ENCODE data around the gene IFT20. TPM values are rescaled to one million over a fixed set of nuclear protein-coding genes. Genes with fewer than 3 reads are reported as not detected.

The IFT20 gene
- total and polyA plus RNA-seq, 2 of the 13 experiments (the other 11 are each of a cell fraction or from before 2014, with no cell fraction given): 28.0 to 37.8 TPM

DNA sequence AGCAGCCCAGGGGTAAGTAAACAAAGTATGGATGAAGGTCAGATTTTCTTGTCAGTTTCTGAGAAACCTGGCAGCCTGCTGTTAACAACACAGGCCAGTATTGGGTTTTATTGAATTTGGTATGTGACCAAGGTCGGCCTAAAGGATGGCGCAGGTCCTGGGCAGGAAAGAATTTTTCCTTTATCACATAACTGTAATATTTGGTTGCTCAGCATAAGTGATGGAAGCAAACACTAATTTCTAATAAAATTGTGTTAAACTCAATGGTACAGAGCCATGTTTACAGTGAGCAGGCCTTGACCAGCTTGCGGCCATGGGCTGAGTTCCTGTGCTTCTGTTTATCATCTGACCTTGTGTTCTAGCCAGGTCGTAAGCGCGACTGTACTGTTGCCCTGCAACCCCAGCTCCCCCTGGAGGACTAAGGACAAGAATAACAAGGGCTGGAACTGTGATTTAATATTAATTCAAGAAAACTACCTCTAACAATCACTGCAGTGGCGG is 11.5 kb upstream of the IFT20 start (continued):
- TF ChIP-seq, protein P1, sequence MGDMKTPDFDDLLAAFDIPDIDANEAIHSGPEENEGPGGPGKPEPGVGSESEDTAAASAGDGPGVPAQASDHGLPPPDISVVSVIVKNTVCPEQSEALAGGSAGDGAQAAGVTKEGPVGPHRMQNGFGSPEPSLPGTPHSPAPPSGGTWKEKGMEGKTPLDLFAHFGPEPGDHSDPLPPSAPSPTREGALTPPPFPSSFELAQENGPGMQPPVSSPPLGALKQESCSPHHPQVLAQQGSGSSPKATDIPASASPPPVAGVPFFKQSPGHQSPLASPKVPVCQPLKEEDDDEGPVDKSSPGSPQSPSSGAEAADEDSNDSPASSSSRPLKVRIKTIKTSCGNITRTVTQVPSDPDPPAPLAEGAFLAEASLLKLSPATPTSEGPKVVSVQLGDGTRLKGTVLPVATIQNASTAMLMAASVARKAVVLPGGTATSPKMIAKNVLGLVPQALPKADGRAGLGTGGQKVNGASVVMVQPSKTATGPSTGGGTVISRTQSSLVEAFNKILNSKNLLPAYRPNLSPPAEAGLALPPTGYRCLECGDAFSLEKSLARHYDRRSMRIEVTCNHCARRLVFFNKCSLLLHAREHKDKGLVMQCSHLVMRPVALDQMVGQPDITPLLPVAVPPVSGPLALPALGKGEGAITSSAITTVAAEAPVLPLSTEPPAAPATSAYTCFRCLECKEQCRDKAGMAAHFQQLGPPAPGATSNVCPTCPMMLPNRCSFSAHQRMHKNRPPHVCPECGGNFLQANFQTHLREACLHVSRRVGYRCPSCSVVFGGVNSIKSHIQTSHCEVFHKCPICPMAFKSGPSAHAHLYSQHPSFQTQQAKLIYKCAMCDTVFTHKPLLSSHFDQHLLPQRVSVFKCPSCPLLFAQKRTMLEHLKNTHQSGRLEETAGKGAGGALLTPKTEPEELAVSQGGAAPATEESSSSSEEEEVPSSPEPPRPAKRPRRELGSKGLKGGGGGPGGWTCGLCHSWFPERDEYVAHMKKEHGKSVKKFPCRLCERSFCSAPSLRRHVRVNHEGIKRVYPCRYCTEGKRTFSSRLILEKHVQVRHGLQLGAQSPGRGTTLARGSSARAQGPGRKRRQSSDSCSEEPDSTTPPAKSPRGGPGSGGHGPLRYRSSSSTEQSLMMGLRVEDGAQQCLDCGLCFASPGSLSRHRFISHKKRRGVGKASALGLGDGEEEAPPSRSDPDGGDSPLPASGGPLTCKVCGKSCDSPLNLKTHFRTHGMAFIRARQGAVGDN (CRISPR knock-in tag; IDR thresholded peaks at IDR 0.05): no peak; the same call in 1 of the 2 replicates
- TF ChIP-seq ZGPAT (CRISPR knock-in tag; IDR thresholded peaks at IDR 0.05) (0 out of 2 replicates have a peak, but pooled peaks have one; percentile 31), DMAP1 (CRISPR knock-in tag; IDR thresholded peaks at IDR 0.05) (0 out of 2 replicates have a peak, but pooled peaks have one; percentile 21), TCF7L2 (IDR thresholded peaks at IDR 0.05; ENCODE audit: low read depth, low read length) (no peak), ARID4A (CRISPR knock-in tag; IDR thresholded peaks at IDR 0.05; ENCODE audit: borderline replicate concordance) (peak; percentile 40; the same call in 1 of the 2 replicates), ZNF264 (CRISPR knock-in tag; IDR thresholded peaks at IDR 0.05) (0 out of 2 replicates have a peak, but pooled peaks have one; percentile 37), ADNP (CRISPR knock-in tag; IDR thresholded peaks at IDR 0.05) (no peak), ELF3 (CRISPR knock-in tag; IDR thresholded peaks at IDR 0.05) (0 out of 2 replicates have a peak, but pooled peaks have one; percentile 33)
- TF ChIP-seq, protein P2, sequence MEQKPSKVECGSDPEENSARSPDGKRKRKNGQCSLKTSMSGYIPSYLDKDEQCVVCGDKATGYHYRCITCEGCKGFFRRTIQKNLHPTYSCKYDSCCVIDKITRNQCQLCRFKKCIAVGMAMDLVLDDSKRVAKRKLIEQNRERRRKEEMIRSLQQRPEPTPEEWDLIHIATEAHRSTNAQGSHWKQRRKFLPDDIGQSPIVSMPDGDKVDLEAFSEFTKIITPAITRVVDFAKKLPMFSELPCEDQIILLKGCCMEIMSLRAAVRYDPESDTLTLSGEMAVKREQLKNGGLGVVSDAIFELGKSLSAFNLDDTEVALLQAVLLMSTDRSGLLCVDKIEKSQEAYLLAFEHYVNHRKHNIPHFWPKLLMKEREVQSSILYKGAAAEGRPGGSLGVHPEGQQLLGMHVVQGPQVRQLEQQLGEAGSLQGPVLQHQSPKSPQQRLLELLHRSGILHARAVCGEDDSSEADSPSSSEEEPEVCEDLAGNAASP (CRISPR knock-in tag; IDR thresholded peaks at IDR 0.05; ENCODE audit: borderline replicate concordance): 0 out of 2 replicates have a peak, but pooled peaks have one; percentile 19
- TF ChIP-seq, protein P3, sequence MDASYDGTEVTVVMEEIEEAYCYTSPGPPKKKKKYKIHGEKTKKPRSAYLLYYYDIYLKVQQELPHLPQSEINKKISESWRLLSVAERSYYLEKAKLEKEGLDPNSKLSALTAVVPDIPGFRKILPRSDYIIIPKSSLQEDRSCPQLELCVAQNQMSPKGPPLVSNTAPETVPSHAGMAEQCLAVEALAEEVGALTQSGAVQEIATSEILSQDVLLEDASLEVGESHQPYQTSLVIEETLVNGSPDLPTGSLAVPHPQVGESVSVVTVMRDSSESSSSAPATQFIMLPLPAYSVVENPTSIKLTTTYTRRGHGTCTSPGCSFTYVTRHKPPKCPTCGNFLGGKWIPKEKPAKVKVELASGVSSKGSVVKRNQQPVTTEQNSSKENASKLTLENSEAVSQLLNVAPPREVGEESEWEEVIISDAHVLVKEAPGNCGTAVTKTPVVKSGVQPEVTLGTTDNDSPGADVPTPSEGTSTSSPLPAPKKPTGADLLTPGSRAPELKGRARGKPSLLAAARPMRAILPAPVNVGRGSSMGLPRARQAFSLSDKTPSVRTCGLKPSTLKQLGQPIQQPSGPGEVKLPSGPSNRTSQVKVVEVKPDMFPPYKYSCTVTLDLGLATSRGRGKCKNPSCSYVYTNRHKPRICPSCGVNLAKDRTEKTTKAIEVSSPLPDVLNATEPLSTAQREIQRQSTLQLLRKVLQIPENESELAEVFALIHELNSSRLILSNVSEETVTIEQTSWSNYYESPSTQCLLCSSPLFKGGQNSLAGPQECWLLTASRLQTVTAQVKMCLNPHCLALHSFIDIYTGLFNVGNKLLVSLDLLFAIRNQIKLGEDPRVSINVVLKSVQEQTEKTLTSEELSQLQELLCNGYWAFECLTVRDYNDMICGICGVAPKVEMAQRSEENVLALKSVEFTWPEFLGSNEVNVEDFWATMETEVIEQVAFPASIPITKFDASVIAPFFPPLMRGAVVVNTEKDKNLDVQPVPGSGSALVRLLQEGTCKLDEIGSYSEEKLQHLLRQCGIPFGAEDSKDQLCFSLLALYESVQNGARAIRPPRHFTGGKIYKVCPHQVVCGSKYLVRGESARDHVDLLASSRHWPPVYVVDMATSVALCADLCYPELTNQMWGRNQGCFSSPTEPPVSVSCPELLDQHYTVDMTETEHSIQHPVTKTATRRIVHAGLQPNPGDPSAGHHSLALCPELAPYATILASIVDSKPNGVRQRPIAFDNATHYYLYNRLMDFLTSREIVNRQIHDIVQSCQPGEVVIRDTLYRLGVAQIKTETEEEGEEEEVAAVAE (CRISPR knock-in tag; IDR thresholded peaks at IDR 0.05; ENCODE audit: borderline replicate concordance): peak; percentile 54; the same call in 1 of the 2 replicates
- TF ChIP-seq, protein P4, sequence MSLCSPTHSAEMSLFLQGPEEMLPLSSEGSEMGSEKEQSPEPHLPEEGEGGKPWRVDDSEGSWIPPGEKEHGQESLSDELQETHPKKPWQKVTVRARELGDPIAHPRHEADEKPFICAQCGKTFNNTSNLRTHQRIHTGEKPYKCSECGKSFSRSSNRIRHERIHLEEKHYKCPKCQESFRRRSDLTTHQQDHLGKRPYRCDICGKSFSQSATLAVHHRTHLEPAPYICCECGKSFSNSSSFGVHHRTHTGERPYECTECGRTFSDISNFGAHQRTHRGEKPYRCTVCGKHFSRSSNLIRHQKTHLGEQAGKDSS (CRISPR knock-in tag; IDR thresholded peaks at IDR 0.05; ENCODE audit: borderline replicate concordance, low read depth): peak; percentile 34; the same call in 1 of the 2 replicates

Data from HepG2 (cell line).